Raji (cell line): Measurements from ENCODE around the gene DDC.
A peak's percentile ranks its signal among the peaks of the same experiment; 100 is the strongest.

Experiments used
- POLR2A ChIP-seq: IDR thresholded peaks from 2 replicates; pipeline ENCODE4 v1.6.1; 2011; ENCODE audit warnings: low read depth, low read length, control low read depth; ENCODE audit not compliant: insufficient read depth

The DDC gene

GRCh38 chr7:50455658-50456057, 109.5 kb downstream of the DDC start:
- TF ChIP-seq POLR2A, result no peak

- no peak for TF ChIP-seq POLR2A
These were observed 110.2 kb downstream of the DDC start for GRCh38 chr7:50454968-50455367.

GRCh38 chr7:50450590-50451032, 114.6 kb downstream of the DDC start:
- TF ChIP-seq POLR2A, result no peak

GRCh38 chr7:50449881-50450589, 115.2 kb downstream of the DDC start, which contains the start of gene FIGNL1:
FIGNL1 (minus strand) TSS chr7:50450350; CDS start chr7:50447287, 3,063 bp downstream.
- TF ChIP-seq POLR2A, result peak; percentile 74

GRCh38 chr7:50449501-50449880, 115.7 kb downstream of the DDC start:
- no peak for TF ChIP-seq POLR2A

- no peak for TF ChIP-seq POLR2A
These were observed 116.4 kb downstream of the DDC start for GRCh38 chr7:50448823-50449222.

- TF ChIP-seq POLR2A, result no peak
These were observed 118.7 kb downstream of the DDC start for GRCh38 chr7:50446542-50446960.

GRCh38 chr7:50436133-50436806, 128.9 kb downstream of the DDC start:
- no peak for TF ChIP-seq POLR2A

- no peak for TF ChIP-seq POLR2A
These were observed 133.4 kb downstream of the DDC start for GRCh38 chr7:50431722-50432305.

- TF ChIP-seq POLR2A, result no peak
These were observed 133.9 kb downstream of the DDC start for GRCh38 chr7:50431316-50431715.

- no peak for TF ChIP-seq POLR2A
These were observed 136.3 kb downstream of the DDC start for GRCh38 chr7:50428911-50429310.

- no peak for TF ChIP-seq POLR2A
These were observed 137.7 kb downstream of the DDC start for GRCh38 chr7:50427518-50427917.

GRCh38 chr7:50426280-50427045, 138.7 kb downstream of the DDC start:
- TF ChIP-seq POLR2A, result no peak

GRCh38 chr7:50425318-50425717, 139.9 kb downstream of the DDC start:
- TF ChIP-seq POLR2A, result no peak

GRCh38 chr7:50423860-50424259, 141.3 kb downstream of the DDC start:
- TF ChIP-seq POLR2A, result no peak
